ENCODE data around the gene JAG1. TPM values are rescaled to one million over a fixed set of nuclear protein-coding genes. Genes with fewer than 3 reads are reported as not detected.

JAG1 gene
- total RNA-seq, 1 donor from 2014 or later, result 60.5 TPM

DNA sequence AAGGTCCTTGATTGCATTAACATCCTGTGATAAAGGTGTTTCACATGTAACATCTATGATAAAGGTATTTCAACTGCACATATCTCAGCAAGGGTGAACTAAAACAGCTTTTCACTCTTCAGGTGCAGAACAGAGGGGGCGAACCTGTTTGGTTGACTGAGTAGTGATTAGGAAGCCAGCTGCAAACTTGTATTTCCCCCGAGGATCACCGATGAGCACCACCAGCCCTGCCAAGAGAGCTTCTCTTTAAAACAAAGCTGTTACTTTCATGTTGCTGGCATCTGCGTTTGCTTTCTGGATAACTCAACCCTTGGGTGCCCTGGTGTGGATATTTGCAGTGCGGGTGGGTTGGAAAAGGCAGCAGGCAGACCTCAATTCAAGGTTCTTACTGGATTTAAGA, 39.6 kb downstream of the JAG1 start:
- Histone ChIP-seq H3K27ac (ENCODE audit: low read depth, low read length) (peak overlapping the region; percentile 69), H3K4me1 (ENCODE audit: control insufficient read depth in 3 of 3, insufficient read depth in 3 of 3, low read length in 3 of 3) (peaks cover 25 to 42% (median 37%) of the 10 kb centered on the region in 3 donors), H3K27me3 (ENCODE audit: control insufficient read depth in 3 of 3, insufficient read depth in 3 of 3, low read length in 3 of 3) (no peaks in the 10 kb centered on the region), H3K9me3 (ENCODE audit: control insufficient read depth in 3 of 3, low read length in 3 of 3) (no peaks in the 10 kb centered on the region), H3K4me3 (ENCODE audit: low read length in 3 of 3) (no peak overlapping the region), H3K36me3 (ENCODE audit: control insufficient read depth in 3 of 3, insufficient read depth in 3 of 3, low read length in 3 of 3) (peaks cover 2 to 6% (median 2%) of the 10 kb centered on the region in 3 donors), H3K9ac (ENCODE audit: low read depth in 1 of 3, low read length in 3 of 3) (no peak overlapping the region)

DNA sequence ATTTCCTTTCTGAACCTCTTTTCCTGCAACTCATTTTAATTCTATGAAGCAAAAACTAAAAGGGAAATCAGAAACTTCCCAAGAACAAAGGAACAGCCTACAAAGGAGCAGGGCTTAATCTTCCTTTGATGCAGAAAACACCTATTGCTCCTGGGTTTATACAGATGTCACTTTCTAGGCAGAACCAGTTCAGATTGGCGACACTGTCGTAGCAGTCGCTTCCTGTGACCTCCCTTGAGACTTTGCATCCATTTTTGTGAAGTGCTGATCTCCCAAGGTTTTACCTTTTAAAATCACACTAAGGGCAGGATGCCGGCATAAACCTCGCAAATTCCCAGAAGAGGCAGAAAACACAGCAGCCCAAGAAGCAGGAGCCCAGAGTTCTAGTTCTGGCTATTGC, 40.1 kb downstream of the JAG1 start:
- peaks cover 23 to 41% (median 37%) of the 10 kb centered on the region in 3 donors for H3K4me1 ChIP-seq (ENCODE audit: control insufficient read depth in 3 of 3, insufficient read depth in 3 of 3, low read length in 3 of 3)
- peaks cover 0 to 3% (median 0%) of the 10 kb centered on the region in 3 donors for H3K36me3 ChIP-seq (ENCODE audit: control insufficient read depth in 3 of 3, insufficient read depth in 3 of 3, low read length in 3 of 3)
- peak overlapping the region; percentile 69 for H3K27ac ChIP-seq (ENCODE audit: low read depth, low read length)

GRCh38 chr20:10632721-10633509, 40.9 kb downstream of the JAG1 start:
- Histone ChIP-seq H3K4me1 (ENCODE audit: control insufficient read depth in 3 of 3, insufficient read depth in 3 of 3, low read length in 3 of 3) (peaks cover 23 to 42% (median 41%) of the 10 kb centered on the region in 3 donors), H3K27ac (ENCODE audit: low read depth, low read length) (no peak overlapping the region), H3K36me3 (ENCODE audit: control insufficient read depth in 3 of 3, insufficient read depth in 3 of 3, low read length in 3 of 3) (peaks cover 0 to 3% (median 0%) of the 10 kb centered on the region in 3 donors), H3K4me3 (ENCODE audit: low read length in 3 of 3) (no peak overlapping the region), H3K27me3 (ENCODE audit: control insufficient read depth in 3 of 3, insufficient read depth in 3 of 3, low read length in 3 of 3) (no peaks in the 10 kb centered on the region), H3K9me3 (ENCODE audit: control insufficient read depth in 3 of 3, low read length in 3 of 3) (no peaks in the 10 kb centered on the region), H3K9ac (ENCODE audit: low read depth in 1 of 3, low read length in 3 of 3) (no peak overlapping the region)

More for the DNA sequence above, 40.1 kb downstream of the JAG1 start:
- no peak overlapping the region for H3K9ac ChIP-seq (ENCODE audit: low read depth in 1 of 3, low read length in 3 of 3)
- H3K9me3 ChIP-seq (ENCODE audit: control insufficient read depth in 3 of 3, low read length in 3 of 3), result no peaks in the 10 kb centered on the region
- H3K4me3 ChIP-seq (ENCODE audit: low read length in 3 of 3), result no peak overlapping the region
- H3K27me3 ChIP-seq (ENCODE audit: control insufficient read depth in 3 of 3, insufficient read depth in 3 of 3, low read length in 3 of 3), result no peaks in the 10 kb centered on the region

- Histone ChIP-seq H3K4me1 (ENCODE audit: control insufficient read depth in 3 of 3, insufficient read depth in 3 of 3, low read length in 3 of 3) (peaks cover 11 to 30% (median 29%) of the 10 kb centered on the region in 3 donors), H3K27ac (ENCODE audit: low read depth, low read length) (no peak overlapping the region), H3K9me3 (ENCODE audit: control insufficient read depth in 3 of 3, low read length in 3 of 3) (no peaks in the 10 kb centered on the region), H3K27me3 (ENCODE audit: control insufficient read depth in 3 of 3, insufficient read depth in 3 of 3, low read length in 3 of 3) (no peaks in the 10 kb centered on the region), H3K4me3 (ENCODE audit: low read length in 3 of 3) (no peak overlapping the region), H3K36me3 (ENCODE audit: control insufficient read depth in 3 of 3, insufficient read depth in 3 of 3, low read length in 3 of 3) (no peaks in the 10 kb centered on the region), H3K9ac (ENCODE audit: low read depth in 1 of 3, low read length in 3 of 3) (no peak overlapping the region)
Measured at GRCh38 chr20:10631126-10631525, 42.7 kb downstream of the JAG1 start.

GRCh38 chr20:10629946-10630650, 43.7 kb downstream of the JAG1 start:
- Histone ChIP-seq H3K36me3 (ENCODE audit: control insufficient read depth in 3 of 3, insufficient read depth in 3 of 3, low read length in 3 of 3) (no peaks in the 10 kb centered on the region), H3K27me3 (ENCODE audit: control insufficient read depth in 3 of 3, insufficient read depth in 3 of 3, low read length in 3 of 3) (no peaks in the 10 kb centered on the region), H3K9me3 (ENCODE audit: control insufficient read depth in 3 of 3, low read length in 3 of 3) (no peaks in the 10 kb centered on the region), H3K4me3 (ENCODE audit: low read length in 3 of 3) (no peak overlapping the region), H3K9ac (ENCODE audit: low read depth in 1 of 3, low read length in 3 of 3) (no peak overlapping the region), H3K27ac (ENCODE audit: low read depth, low read length) (peak overlapping the region; percentile 7), H3K4me1 (ENCODE audit: control insufficient read depth in 3 of 3, insufficient read depth in 3 of 3, low read length in 3 of 3) (peaks cover 5 to 24% (median 23%) of the 10 kb centered on the region in 3 donors)

DNA sequence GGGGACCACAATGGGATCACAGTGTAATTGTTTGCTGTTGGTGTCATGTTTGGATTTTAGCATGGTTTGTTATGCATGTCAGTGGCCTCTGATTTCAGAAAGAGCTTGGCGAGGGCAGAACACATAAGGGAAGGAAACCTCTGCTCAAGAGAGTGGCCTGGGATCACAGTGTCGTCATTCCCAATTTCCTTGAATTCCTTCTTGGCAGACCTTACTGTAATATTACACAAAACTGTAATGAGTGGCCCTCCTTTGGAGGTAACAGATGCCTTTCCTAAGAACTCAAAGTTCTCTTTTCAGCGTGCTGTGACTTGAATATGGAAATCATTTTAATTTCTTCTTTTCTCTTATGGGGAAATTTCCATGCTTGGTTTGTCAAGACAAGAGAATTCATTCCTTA, 46.9 kb downstream of the JAG1 start:
- Histone ChIP-seq H3K27ac (ENCODE audit: low read depth, low read length) (no peak overlapping the region), H3K9me3 (ENCODE audit: control insufficient read depth in 3 of 3, low read length in 3 of 3) (no peaks in the 10 kb centered on the region), H3K27me3 (ENCODE audit: control insufficient read depth in 3 of 3, insufficient read depth in 3 of 3, low read length in 3 of 3) (no peaks in the 10 kb centered on the region), H3K4me1 (ENCODE audit: control insufficient read depth in 3 of 3, insufficient read depth in 3 of 3, low read length in 3 of 3) (peaks cover 9 to 13% (median 11%) of the 10 kb centered on the region in 3 donors), H3K4me3 (ENCODE audit: low read length in 3 of 3) (no peak overlapping the region), H3K9ac (ENCODE audit: low read depth in 1 of 3, low read length in 3 of 3) (no peak overlapping the region), H3K36me3 (ENCODE audit: control insufficient read depth in 3 of 3, insufficient read depth in 3 of 3, low read length in 3 of 3) (peaks cover 0 to 4% (median 0%) of the 10 kb centered on the region in 3 donors)

DNA sequence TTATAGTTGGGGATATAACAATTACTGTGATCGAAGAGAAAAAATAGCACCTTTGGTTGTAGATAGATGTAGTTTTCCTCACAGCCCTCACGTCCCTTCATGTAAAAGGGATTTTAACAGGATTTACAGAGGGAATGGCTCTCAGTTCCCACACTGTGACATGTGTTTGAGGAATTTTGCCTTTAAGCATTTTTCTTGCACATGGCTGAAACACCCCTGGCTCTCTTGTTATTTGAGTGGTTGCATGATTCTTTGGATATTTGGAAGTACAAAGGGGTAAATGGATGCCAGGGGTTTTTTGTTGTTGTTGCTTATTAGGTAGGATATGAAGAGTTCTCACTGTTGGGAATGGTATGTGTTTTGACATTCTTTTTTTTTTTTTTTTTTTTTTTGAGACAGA, 48.2 kb downstream of the JAG1 start:
- no peak overlapping the region for H3K9ac ChIP-seq (ENCODE audit: low read depth in 1 of 3, low read length in 3 of 3)
- peaks cover 9 to 13% (median 11%) of the 10 kb centered on the region in 3 donors for H3K4me1 ChIP-seq (ENCODE audit: control insufficient read depth in 3 of 3, insufficient read depth in 3 of 3, low read length in 3 of 3)
- peaks cover 0 to 4% (median 0%) of the 10 kb centered on the region in 3 donors for H3K36me3 ChIP-seq (ENCODE audit: control insufficient read depth in 3 of 3, insufficient read depth in 3 of 3, low read length in 3 of 3)
- no peak overlapping the region for H3K27ac ChIP-seq (ENCODE audit: low read depth, low read length)
- H3K27me3 ChIP-seq (ENCODE audit: control insufficient read depth in 3 of 3, insufficient read depth in 3 of 3, low read length in 3 of 3), result no peaks in the 10 kb centered on the region
- no peaks in the 10 kb centered on the region for H3K9me3 ChIP-seq (ENCODE audit: control insufficient read depth in 3 of 3, low read length in 3 of 3)
- H3K4me3 ChIP-seq (ENCODE audit: low read length in 3 of 3), result no peak overlapping the region

DNA sequence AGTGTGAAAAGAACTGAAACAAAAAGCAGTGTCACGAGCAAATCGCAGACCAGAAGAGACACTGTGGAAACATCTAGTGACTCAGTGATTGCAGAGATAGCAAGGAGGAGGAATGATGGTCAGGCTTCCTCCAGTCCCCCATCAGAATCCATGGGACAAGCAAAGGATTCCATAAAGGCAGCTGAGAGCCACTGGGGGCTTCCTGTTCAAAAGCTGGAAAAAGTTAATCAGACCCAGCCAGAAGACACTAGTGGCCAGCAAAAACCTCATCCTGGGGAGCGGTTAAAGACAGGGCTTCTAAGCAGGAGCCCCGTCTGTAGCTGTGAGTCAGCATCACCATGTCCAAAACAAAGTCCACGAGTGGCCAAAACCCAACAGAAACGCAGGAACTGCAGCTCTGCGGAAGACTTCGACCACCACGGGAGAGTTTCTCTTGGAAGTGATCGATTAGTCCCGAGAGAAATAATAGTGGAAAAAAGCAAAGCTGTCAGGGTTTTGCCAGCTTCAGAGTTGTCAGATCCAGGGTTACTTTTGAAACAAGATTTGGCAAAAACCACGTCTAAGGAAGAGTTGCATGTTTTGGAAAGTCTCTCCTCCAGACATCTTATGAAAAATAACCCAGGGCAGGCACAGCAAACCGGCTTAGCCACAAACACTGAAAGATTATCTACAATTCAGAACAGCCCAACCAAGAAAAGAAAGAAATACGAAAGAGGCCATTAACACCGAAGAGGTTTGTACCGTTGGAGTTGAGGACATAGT, 51.0 kb downstream of the JAG1 start:
- no peak overlapping the region for H3K9ac ChIP-seq (ENCODE audit: low read depth in 1 of 3, low read length in 3 of 3)
- H3K27ac ChIP-seq (ENCODE audit: low read depth, low read length), result peak overlapping the region; percentile 72

DNA sequence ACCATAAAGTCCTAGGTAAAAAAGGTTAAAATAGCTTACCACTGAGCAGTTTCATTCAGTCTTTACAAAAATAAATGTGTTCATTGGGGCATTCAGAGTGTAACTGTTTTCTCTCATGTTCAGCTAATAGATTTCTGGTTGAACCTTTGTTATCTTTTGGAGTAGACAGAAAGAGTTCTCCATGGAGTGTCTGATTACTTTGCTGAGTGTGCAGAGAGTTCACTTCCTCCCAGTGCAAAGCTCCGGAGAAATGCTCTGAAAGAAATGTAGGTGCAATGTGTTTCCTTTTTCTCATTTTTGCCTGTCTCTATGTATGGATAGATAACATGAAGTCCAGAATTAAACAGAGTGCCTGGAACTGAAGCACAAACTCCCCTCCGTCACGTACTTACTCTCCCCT, 52.6 kb downstream of the JAG1 start:
- Histone ChIP-seq H3K9me3 (ENCODE audit: control insufficient read depth in 3 of 3, low read length in 3 of 3) (no peaks in the 10 kb centered on the region), H3K27me3 (ENCODE audit: control insufficient read depth in 3 of 3, insufficient read depth in 3 of 3, low read length in 3 of 3) (no peaks in the 10 kb centered on the region), H3K36me3 (ENCODE audit: control insufficient read depth in 3 of 3, insufficient read depth in 3 of 3, low read length in 3 of 3) (peaks cover 0 to 4% (median 0%) of the 10 kb centered on the region in 3 donors), H3K4me3 (ENCODE audit: low read length in 3 of 3) (no peak overlapping the region), H3K9ac (ENCODE audit: low read depth in 1 of 3, low read length in 3 of 3) (no peak overlapping the region), H3K4me1 (ENCODE audit: control insufficient read depth in 3 of 3, insufficient read depth in 3 of 3, low read length in 3 of 3) (peaks cover 2 to 7% (median 3%) of the 10 kb centered on the region in 3 donors), H3K27ac (ENCODE audit: low read depth, low read length) (no peak overlapping the region)

More for the DNA sequence above, 51.0 kb downstream of the JAG1 start:
- no peaks in the 10 kb centered on the region for H3K27me3 ChIP-seq (ENCODE audit: control insufficient read depth in 3 of 3, insufficient read depth in 3 of 3, low read length in 3 of 3)
- peaks cover 2 to 7% (median 3%) of the 10 kb centered on the region in 3 donors for H3K4me1 ChIP-seq (ENCODE audit: control insufficient read depth in 3 of 3, insufficient read depth in 3 of 3, low read length in 3 of 3)
- peaks cover 0 to 4% (median 0%) of the 10 kb centered on the region in 3 donors for H3K36me3 ChIP-seq (ENCODE audit: control insufficient read depth in 3 of 3, insufficient read depth in 3 of 3, low read length in 3 of 3)
- H3K4me3 ChIP-seq (ENCODE audit: low read length in 3 of 3), result peak overlapping the region in 1 of 3 donors; percentile 44
- no peaks in the 10 kb centered on the region for H3K9me3 ChIP-seq (ENCODE audit: control insufficient read depth in 3 of 3, low read length in 3 of 3)

Data from skeletal muscle tissue (tissue), 4 donors.